ENCODE measurements around the gene C1QTNF7. TPM values are rescaled to one million over a fixed set of nuclear protein-coding genes. Genes with fewer than 3 reads are reported as not detected.

C1QTNF7 gene
- total RNA-seq, 1 donor from 2014 or later: not detected

DNA sequence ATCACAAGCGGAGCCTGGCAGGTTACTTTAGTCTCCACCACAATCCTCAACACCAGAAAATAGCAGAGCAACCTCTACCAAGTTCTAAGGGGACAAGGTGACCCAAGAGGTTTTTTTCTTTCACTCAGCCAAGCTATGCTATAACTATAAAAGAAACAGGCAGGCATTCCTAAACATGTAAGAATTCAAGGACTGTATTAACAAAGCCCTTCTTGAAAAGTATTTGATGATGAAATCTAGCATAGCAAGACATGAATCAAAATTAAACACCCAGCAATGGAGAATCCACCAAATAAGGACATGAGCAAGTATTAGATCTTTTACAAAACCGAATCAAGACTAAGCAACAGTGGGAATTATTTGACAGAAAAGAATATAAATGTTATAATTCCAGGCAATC is 25.7 kb upstream of the C1QTNF7 start:
- TF ChIP-seq, protein P1, sequence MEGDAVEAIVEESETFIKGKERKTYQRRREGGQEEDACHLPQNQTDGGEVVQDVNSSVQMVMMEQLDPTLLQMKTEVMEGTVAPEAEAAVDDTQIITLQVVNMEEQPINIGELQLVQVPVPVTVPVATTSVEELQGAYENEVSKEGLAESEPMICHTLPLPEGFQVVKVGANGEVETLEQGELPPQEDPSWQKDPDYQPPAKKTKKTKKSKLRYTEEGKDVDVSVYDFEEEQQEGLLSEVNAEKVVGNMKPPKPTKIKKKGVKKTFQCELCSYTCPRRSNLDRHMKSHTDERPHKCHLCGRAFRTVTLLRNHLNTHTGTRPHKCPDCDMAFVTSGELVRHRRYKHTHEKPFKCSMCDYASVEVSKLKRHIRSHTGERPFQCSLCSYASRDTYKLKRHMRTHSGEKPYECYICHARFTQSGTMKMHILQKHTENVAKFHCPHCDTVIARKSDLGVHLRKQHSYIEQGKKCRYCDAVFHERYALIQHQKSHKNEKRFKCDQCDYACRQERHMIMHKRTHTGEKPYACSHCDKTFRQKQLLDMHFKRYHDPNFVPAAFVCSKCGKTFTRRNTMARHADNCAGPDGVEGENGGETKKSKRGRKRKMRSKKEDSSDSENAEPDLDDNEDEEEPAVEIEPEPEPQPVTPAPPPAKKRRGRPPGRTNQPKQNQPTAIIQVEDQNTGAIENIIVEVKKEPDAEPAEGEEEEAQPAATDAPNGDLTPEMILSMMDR (IDR thresholded peaks at IDR 0.05; ENCODE audit: partially characterized antibody, unreplicated experiment): no peak
- H3K4me3 Mint-ChIP-seq (ENCODE audit: unreplicated experiment): no peak overlapping the region
- H3K36me3 Mint-ChIP-seq (ENCODE audit: unreplicated experiment): no peaks in the 10 kb centered on the region
- no peak overlapping the region for H3K27ac Mint-ChIP-seq (ENCODE audit: unreplicated experiment)
- DNase-seq: no peak
- H3K4me1 Mint-ChIP-seq (ENCODE audit: low read depth, unreplicated experiment): no peaks in the 10 kb centered on the region
- peaks cover 1% of the 10 kb centered on the region for H3K9me3 Mint-ChIP-seq (ENCODE audit: unreplicated experiment)
- H3K27me3 Mint-ChIP-seq (ENCODE audit: unreplicated experiment): no peaks in the 10 kb centered on the region

DNA sequence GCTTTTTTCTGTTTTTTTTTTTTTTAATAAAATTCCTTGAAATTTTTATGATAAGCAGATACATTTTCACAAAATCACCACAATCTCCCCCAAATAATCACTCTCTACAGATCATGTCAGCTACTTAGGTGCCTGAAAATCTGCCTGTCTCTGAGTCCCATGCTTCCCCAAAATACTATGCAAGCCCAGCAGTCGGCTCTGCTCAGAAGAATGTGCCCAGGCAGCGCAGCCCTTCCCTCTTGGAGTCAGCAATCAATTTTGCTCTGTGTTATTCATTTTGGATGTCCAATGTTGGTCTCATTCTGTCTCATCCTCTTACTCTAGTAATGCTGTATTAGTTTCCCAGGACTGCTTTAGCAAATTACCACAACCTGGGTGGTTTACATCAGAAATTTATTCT is 24.9 kb upstream of the C1QTNF7 start:
- H3K27ac Mint-ChIP-seq (ENCODE audit: unreplicated experiment): no peak overlapping the region
- no peaks in the 10 kb centered on the region for H3K36me3 Mint-ChIP-seq (ENCODE audit: unreplicated experiment)
- no peak overlapping the region for H3K4me3 Mint-ChIP-seq (ENCODE audit: unreplicated experiment)
- no peaks in the 10 kb centered on the region for H3K4me1 Mint-ChIP-seq (ENCODE audit: low read depth, unreplicated experiment)
- H3K27me3 Mint-ChIP-seq (ENCODE audit: unreplicated experiment): no peaks in the 10 kb centered on the region
- no peak for DNase-seq
- TF ChIP-seq, protein P1 (IDR thresholded peaks at IDR 0.05; ENCODE audit: partially characterized antibody, unreplicated experiment): no peak
- peaks cover 1% of the 10 kb centered on the region for H3K9me3 Mint-ChIP-seq (ENCODE audit: unreplicated experiment)

DNA sequence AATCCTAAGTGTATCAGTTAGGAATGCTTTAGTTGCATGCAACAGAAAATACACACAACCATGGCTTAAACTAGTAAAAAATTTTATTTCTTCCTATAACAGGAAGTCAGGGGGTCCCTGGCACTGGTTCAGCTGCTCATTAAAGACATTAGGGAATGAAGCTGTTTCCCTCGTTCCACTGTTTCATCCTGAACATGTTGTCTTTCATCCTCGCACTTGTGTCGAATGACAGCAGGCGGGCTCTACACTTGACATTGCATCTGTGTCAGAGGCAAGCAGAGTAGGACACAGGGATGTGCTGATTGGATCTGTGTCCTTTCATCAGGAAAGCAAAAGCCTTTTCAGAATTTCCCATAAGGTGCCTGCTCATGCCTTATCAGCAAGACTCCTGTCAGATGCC is 22.8 kb upstream of the C1QTNF7 start:
- Mint-ChIP-seq H3K9me3 (ENCODE audit: unreplicated experiment) (peaks cover 1% of the 10 kb centered on the region), H3K27me3 (ENCODE audit: unreplicated experiment) (no peaks in the 10 kb centered on the region), H3K27ac (ENCODE audit: unreplicated experiment) (no peak overlapping the region), H3K36me3 (ENCODE audit: unreplicated experiment) (no peaks in the 10 kb centered on the region), H3K4me1 (ENCODE audit: low read depth, unreplicated experiment) (no peaks in the 10 kb centered on the region), H3K4me3 (ENCODE audit: unreplicated experiment) (no peak overlapping the region)
- DNase-seq: no peak
- TF ChIP-seq, protein P1 (IDR thresholded peaks at IDR 0.05; ENCODE audit: partially characterized antibody, unreplicated experiment): no peak

DNA sequence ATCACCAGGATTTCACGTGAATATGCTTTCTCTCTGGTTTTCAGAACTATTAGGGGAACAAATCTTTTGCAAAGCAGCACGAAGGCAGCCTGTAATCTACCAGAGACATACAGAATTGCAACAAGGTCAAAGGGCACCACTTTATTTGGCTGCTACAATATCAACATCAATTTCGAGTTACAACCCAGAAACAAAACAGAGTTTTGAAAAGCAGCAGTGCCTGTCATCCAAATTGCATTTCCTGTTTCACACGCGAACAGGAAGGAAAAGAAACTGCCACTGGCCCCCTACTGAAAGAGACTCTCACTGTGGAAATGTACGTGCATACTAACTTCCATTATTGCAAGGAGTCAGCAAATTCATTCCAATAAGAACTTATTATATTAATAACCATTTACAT is 17.1 kb upstream of the C1QTNF7 start:
- H3K27ac Mint-ChIP-seq (ENCODE audit: unreplicated experiment): no peak overlapping the region
- H3K9me3 Mint-ChIP-seq (ENCODE audit: unreplicated experiment): peaks cover 2% of the 10 kb centered on the region
- H3K36me3 Mint-ChIP-seq (ENCODE audit: unreplicated experiment): no peaks in the 10 kb centered on the region
- H3K4me3 Mint-ChIP-seq (ENCODE audit: unreplicated experiment): no peak overlapping the region
- H3K4me1 Mint-ChIP-seq (ENCODE audit: low read depth, unreplicated experiment): no peaks in the 10 kb centered on the region
- no peak for DNase-seq
- TF ChIP-seq, protein P1 (IDR thresholded peaks at IDR 0.05; ENCODE audit: partially characterized antibody, unreplicated experiment): no peak
- no peaks in the 10 kb centered on the region for H3K27me3 Mint-ChIP-seq (ENCODE audit: unreplicated experiment)

DNA sequence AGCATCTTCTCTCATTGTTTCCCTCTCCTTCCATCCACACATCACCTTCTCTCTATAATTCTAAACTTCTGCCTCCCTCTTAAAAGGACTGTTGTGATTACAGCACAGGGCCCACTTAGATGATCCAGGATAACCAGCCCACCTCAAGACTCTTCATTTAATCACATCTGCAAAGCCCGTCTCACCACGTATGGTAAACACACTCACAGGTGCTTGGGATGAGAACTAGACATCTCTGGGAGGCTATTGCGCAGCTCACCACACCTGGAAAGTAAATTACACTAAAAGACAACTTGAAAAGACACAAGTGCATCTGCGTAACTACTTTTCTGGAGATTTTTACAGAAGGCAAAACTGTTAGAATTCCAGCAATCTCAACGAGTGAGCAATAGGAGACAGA is 15.4 kb upstream of the C1QTNF7 start:
- TF ChIP-seq, protein P1 (IDR thresholded peaks at IDR 0.05; ENCODE audit: partially characterized antibody, unreplicated experiment): no peak
- H3K27ac Mint-ChIP-seq (ENCODE audit: unreplicated experiment): no peak overlapping the region
- peaks cover 2% of the 10 kb centered on the region for H3K9me3 Mint-ChIP-seq (ENCODE audit: unreplicated experiment)
- H3K27me3 Mint-ChIP-seq (ENCODE audit: unreplicated experiment): no peaks in the 10 kb centered on the region
- no peak for DNase-seq
- H3K36me3 Mint-ChIP-seq (ENCODE audit: unreplicated experiment): no peaks in the 10 kb centered on the region
- H3K4me1 Mint-ChIP-seq (ENCODE audit: low read depth, unreplicated experiment): no peaks in the 10 kb centered on the region
- H3K4me3 Mint-ChIP-seq (ENCODE audit: unreplicated experiment): no peak overlapping the region

Measured in glutamatergic neuron (in vitro differentiated cells).